ENCODE results near the gene RLN2.

DNA sequence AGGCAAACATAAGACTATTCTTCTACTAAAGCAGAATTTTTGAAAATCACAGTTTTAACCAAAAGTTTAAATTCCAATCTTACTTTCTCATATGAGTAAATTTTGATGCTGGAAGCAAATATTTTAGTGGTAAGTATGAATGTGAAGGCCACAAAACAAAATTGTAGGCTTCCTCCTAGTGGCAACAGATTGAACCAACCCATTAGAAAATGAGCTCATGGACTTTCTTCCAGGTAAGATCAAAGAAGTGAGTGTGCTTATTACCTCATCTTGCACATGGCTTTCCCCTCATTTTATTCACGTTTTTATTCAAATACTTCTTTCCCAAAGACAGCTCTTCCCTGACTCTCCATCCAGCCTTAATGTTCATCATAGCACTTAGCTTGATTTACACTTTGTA, 16.5 kb upstream of the RLN2 start:
- TF ChIP-seq, protein P1, sequence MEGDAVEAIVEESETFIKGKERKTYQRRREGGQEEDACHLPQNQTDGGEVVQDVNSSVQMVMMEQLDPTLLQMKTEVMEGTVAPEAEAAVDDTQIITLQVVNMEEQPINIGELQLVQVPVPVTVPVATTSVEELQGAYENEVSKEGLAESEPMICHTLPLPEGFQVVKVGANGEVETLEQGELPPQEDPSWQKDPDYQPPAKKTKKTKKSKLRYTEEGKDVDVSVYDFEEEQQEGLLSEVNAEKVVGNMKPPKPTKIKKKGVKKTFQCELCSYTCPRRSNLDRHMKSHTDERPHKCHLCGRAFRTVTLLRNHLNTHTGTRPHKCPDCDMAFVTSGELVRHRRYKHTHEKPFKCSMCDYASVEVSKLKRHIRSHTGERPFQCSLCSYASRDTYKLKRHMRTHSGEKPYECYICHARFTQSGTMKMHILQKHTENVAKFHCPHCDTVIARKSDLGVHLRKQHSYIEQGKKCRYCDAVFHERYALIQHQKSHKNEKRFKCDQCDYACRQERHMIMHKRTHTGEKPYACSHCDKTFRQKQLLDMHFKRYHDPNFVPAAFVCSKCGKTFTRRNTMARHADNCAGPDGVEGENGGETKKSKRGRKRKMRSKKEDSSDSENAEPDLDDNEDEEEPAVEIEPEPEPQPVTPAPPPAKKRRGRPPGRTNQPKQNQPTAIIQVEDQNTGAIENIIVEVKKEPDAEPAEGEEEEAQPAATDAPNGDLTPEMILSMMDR (IDR thresholded peaks at IDR 0.05) = peak in 1 of 6 experiments; percentile 10
- no peak for TF ChIP-seq POLR2A (IDR thresholded peaks at IDR 0.05)

Data from esophagus squamous epithelium (tissue), 4 donors.